Endothelial cell of hepatic sinusoid (primary cell): ENCODE data around the gene CCDC85C.

Experiments
- in situ Hi-C: cut with HindIII; loops from 2 replicates; pipeline ENCODE4 v1.10.0; 2017; ENCODE audit warnings: low sequenced_read_pairs

The CCDC85C gene

DNA sequence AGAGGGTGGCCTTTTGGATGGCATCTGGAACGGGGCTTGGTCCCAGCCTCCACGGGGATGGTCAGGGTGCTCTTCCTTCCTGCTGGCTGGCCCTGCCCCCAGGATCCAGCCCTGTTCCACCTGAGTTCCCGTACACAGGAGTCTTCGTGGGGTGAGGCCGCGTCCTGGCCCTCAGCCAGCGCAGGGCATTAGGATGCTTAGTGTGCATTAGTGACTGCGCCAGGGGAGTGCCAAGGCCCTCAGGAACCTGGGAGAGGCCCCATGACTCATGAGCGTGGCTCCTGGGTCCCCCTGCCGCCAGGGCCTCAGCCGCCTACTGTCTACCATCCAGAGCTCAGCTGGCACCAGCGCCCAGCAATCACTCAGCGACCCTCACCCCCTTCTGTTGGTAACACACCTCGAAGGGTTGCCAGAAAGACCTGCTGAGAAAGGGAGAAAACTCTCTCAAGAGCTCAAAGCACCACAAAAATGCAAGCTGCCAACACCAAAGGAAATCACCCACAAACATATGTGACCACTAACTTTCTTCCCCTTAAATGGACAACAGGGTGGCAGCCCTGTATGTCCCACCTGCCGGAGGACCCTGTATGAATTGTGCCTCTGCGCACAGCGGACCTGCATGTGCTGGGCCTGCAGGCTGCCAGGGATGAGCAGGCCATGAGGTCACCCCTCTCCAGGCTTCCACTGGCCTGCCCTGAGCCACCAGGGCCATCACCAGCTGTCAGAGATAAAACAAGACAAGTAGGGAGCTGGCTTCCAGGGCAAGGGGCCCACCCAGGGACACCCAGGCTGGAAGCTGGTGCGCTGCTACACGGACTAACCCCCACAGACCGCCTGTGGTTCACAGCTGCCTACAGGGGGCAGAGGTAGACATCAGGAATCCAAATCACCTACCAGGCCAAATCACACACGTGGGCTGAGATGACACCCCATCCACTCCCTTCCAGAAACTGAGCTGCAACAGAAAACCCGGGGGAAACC lies 28.7 kb downstream of the CCDC85C start:
- in situ Hi-C loops, result no loop called here

DNA sequence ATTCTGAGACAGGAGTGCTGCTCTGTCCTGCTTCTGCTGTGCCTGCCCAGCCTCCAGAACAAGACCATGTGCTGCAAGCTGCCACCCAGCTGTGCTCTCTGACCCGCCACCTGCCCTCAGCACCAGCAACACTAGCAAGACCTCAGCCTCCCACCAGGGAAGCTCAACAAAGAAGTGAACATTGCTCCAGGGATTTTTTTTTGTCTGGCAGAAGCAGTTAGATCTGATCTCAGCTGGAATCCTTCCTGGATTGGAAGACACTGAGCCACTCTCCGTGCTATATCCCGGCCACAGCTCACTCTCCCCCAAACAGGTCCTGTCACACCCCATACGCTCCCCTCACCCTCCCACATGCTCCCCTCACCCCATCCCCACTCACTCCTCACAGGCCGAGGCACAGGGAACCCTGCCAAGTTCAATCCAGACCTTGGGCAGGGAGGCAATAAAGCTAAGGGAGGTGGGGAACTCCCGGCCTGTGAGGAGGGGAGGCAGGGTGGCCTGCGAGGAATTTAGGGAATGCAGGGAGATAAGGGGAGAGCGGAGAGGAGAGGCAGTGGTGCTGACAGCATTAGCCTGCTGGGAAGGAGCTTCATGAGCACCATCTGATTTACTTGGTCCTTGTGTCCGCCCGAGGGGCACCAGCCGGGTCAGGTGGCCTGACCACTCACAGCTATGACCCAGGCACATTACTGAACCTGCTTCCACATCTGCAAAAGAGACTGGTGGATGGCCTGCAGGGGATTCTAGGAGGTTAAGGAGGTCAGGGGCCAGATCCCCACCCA lies 29.7 kb downstream of the CCDC85C start:
- in situ Hi-C loops, result no loop called here

DNA sequence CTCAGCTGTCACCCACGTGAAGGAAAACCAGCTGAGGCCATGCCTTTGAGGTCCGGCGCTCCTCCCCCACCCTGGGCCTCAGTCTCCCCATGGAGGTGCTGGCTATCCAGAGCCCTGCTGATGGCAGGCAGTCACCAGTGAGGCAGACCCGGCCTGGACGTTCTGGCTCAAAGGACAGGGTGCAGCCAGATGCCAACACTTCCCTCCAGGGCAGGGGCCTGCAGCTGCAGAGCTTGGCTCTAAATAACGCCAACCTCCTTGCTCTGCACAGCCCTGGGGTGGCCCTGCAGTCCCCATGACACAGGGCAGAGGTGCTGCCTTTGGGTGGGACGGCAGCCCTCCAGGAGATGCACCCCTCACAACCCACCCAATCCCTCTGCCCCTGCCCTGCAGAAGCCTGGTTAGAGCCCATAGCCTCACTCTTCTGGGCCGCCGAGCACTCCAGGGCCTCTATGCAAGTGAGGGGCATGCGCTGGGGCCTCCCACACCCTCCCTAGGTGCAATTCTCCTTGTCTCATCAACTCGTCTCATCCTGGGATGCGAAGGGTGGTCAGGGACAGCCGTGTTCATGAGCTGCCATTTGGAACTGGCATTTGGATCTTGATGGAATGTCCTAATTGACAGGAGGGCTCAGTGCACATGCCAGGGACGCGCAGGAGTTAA lies 30.4 kb downstream of the CCDC85C start:
- in situ Hi-C loops, result no loop called here

DNA sequence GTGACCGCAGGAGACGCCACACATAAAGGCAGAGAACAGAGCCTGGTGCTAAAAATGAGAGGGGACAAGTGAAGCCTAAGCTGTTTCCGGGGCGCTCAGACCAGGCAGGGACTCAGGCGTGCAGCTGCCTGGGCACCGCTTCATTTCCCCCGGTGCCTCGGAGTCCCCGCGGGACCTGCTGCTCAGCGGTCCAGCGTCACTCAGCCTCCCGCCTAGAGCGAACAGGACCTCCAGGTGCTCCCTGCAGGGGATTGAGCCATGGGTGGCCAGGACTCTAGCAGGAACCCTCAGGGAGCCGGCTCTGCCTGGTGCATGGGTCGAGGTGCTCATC lies 31.0 kb downstream of the CCDC85C start:
- in situ Hi-C loops, result no loop called here

DNA sequence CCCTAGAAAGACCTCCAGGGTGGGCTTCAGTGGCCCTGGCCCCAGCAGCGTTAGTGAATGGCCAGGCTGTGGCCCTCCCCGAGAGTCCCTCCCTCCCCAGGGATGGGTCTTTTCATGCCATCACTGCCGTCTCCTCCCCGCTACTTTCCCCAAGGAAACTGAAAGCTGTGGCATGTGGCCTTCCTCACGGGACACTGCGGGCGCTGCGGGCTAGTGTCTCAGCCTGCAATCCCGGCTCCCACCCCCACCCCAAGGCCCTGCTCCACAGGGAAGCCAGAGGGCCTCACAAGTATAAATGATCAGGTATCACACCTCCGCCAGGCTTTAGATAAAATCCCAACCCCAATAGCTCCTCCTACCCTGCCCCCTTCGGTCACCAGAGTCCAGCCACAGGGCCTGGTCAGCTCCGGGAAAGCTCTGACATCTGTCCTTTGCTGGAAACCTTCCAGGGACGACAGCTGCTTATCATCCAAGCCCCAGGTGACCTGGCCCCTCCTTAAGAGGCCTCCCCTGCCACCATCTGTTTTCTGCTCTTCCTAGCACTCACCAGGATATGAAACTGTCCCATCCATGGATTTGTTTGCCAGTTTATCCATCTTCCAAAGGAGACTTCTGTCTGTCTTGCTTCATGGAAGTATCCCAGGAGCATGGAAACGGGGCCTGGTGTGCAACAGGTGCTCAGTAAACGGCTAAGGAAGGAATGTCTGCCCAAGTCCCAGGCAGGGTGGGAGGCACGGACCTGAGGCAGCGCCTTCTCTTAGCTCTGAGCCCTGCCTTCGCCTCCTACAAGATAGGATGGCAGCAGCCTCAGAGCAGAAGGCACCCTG lies 31.6 kb downstream of the CCDC85C start:
- in situ Hi-C loops, result no loop called here

DNA sequence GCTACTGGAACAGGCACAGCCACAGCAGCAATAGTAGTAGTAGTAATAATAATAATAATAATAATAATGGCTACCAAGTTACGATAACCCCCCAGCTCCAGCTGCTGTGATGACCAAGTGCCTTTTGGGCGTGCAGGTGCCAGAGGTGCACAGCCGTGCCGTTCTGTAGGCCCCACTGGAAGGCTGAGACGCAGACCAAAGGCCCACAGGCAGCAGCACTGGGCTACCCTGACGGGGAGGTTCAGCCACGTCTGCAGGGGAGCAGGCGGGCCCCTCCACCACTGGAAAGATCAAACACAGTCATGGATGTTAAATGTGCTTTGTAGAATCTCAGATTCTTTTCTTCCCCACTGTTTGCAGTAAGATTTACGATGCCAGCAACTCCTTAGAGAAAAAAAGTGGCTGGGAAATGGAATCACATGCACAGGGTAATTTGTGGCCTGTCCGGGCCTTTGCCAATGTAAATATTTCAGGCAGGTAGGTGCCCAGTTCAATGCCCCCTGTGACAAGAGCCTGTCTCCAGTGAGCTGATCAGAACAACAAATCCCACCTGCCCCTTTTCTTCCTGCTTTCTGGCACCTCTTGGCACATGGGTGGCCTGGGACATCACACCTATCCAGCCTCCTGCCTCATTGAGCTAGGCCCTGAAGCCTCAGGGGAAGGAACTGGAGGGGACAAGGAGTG lies 32.6 kb downstream of the CCDC85C start:
- in situ Hi-C loops, result no loop called here

DNA sequence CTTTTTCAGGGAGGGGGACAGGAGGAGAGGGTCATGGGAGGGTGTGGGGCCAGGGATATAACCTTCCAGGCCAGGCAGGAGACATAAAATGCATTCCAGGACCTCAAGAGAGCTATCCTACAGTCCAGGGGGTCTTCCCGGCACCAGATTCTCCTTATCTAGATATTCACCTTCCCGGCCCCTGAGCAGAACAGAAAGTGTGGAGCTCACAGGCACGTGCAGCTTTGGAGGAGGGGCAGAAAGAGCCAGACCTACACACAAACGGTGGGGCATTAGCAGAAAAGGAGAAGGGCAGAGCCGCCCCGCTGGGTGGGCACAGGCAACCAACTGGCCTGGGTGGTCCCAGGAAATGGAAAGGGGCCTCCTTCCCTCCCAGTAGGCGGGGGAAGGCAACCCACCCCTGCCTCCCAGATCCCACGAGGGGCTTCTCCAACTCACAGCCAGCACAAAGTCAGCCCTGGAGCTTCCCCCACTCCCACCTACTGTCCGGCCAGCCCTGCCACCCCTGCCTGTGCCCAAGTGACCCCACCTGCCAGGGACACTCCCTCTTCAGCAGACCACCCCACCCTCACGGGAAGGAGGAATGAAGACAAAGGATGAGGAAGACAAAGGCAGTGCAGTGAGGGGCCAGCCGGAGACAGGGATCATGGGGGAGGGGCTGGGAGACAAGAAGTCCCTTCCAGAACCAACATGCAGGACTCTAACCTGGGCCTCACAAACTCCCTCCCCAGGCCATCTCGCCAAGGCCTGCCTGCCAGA lies 33.3 kb downstream of the CCDC85C start:
- in situ Hi-C loops, result no loop called here

DNA sequence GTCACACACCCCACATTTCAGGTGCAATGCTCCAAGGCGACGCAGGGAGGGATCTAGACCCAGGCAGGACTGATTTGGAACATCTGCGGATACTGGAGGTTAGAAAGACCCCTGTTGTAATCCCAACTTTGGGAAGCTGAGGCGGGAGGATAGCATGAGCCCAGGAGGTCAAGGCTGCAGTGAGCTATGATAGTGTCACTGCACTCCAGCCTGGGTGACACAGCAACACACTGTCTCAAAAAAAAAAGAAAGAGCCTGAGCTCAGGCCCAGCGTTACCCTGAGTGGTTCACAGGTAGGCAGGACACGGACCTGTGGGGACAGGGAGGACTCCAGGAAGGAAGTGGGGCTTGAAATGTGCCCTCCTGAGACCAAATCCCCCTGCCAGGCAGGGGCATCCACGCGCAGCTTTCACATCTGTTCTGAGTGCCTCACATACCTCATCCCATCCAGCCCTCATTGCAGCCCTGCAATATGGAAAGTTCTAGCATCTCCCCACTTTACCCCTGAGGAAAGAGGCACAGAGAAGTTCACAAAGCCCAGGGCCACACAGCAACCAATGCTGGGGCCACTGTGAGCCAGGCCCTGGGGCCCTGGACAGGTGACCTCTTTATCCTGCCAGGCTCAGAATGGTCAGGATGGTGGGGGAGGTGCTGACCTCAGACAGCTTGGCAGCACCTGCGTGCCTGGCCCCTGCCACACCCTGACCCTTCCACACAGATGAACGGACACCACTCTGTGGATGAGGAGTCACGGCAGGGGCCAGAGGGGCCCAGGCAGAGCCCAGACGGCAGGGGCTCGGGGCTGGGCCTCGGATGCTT lies 34.1 kb downstream of the CCDC85C start:
- in situ Hi-C loops, result no loop called here

DNA sequence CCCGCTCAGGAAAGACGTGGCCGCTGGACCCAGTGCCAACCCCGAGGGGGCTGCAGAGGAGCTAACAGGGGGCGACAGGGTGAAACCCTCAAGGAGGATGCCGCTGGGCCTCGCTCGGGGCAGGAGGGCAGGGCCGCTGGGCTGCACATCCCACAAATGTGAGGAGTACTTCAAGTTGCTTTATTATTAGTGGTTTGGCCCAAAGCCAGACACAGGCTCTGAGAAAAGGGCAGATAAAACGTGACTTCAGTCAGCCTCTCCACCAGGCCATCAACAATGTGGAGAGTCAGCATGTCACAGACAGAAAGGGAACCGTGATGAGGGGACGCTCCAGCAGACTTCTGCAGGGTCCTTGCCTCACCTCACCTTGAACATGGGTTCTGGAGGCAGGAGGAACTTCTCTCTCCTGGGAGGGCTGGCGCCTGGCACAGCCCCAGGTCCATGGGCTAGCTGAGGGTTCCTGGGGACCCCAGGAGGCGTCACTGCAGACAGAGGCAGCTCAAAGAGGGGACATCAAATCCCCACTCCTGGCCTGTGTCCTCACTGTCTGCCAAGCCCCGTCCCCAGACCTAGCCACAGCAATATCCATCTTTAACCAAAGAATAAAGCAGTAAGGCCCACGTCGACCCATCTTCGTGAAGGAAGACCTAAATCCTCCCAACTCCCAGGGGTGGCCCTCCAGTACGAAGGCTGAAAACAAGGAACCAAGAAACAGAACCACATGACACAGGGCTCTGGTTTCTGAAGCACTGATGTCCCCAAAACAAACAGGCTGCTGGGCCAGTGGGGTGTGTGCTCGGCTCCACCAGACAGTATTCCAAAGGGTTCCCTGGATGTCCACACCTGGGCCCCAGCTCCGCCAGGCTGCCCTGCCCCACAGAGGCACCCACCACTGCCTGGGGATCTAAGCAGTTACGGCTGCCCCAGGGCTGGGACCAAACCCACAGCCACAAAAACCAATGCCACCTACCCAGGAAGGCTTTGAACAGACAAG lies 35.1 kb downstream of the CCDC85C start:
- in situ Hi-C loops, result no loop called here

DNA sequence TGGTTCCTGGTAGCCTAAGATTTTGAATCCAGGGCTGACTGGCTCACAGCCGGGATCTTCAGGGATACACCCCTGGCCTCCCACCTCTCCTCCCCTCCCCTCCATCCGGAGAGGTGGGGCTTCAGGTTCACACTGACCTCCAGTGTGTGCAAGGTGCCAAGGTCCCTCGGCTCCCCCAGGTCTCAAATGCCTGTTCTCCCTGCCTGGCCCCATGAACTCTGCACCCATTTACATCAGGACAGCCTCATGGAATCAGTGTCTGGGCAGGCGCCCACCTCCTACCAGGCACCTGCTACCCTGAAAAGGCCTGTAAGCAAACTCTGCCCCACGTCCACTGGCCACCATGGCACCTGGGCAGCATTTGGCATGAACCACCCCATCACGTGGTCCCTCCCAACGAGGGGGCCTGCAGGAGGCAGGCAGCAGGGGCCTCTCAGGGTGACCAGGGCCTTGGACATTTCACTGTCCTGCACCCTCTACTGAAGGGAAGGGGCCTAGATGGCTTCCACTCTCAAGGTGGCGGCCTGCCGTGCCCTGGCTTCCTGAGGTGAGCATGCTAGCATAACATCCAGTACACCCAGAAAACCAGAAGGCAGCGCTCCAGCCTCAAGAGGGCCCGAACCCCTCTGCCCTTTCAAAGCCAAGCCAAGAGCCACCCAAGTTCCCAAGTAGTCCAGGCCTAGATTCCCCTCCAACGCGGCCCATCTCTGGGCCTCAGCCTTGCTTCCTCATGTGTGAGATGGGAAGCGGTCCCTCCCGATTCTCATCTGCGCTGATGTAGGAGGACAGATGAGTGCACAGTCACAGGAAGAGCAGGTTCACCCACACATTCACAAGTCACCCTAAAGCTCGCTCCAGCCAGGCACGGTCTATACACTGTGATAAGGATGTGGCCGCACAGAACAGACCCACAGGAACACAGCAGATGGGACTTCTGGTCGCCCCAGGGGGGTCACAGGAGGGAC lies 37.3 kb downstream of the CCDC85C start:
- in situ Hi-C loops, result no loop called here

DNA sequence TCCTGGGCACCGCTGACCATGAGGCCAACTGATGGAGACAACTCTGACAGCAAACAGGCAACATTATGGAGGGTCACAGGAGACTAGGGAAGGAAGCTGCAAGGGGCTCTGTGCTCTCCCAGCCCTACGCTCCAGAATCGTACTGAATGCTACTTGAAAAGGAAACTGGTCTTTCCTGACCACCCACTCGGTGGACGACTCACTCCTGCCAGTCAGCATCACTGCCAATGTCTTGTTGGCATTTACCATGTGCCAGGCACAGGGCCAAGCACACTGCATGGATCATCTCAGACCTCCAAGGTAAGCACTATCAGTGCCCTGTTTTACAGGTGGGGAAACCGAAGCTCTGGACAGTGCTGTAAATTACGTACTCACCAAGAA lies 38.0 kb downstream of the CCDC85C start:
- in situ Hi-C loops, result no loop called here

DNA sequence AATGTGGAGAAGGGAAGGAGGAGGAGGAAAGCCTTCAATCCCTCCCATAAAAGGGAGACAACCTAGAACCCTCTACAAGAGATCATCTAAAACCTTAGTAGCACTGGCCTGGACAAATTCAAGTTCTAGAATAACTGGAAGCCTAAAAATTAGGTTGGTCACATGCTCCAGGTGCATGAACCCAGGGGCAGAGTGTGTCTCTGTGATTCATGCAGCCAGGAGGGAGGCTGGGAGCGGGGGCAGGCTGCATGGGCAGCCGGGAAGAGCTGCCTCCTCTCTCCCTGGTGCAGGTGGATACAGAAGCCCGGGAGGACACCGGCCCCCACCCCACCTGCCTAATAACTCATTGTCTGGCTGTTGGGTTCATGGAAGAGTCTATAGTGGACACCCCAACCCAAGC lies 38.6 kb downstream of the CCDC85C start:
- in situ Hi-C loops, result no loop called here

DNA sequence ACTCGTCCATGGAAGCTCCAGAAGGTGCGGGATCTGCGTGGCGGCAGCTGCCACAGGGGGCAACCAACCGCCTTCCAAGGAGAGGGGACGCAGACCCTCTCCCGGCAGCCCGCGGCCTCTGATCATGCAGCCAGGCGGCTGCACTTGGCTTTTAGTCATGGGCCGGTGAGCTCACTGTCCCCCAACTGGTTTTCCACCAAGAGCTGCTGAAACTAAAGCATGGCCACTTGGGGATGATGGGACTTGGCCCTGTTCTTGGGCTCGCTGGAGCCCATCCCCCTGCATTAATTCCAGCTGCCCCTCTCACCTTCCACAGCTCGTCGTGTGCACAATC lies 39.1 kb downstream of the CCDC85C start:
- in situ Hi-C loops, result no loop called here

DNA sequence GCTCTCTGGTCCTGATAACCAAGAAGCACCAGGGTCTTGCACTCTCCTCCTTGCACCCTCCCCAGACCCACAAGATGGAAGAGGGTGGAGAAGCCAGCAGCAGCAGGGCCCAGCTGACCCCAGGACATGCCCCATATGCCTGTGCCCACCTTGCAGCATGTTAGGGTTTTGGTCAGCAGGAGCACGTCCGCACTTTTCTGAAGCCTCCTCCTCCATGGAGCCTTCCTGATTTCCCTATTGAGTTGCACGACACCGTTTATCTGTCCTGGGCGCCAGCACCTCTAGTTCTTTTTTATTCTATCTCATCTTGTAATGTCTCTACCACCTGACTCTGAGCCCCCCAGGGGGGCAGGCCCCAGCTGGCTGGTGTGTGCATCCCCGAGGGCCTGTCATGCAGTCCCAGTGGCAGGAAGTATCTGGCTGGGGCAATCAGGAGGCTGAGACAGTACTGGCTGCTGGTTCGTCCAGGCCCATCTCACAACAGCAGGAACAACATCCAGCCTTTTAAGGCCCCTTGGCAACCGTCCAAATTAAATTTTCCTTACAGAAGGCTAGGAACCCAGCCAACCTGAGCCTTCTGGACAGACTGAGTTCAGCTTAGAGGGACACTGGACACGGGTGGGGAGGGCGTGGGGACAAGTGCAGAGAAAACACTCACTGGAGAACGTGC lies 39.6 kb downstream of the CCDC85C start:
- in situ Hi-C loops, result no loop called here

DNA sequence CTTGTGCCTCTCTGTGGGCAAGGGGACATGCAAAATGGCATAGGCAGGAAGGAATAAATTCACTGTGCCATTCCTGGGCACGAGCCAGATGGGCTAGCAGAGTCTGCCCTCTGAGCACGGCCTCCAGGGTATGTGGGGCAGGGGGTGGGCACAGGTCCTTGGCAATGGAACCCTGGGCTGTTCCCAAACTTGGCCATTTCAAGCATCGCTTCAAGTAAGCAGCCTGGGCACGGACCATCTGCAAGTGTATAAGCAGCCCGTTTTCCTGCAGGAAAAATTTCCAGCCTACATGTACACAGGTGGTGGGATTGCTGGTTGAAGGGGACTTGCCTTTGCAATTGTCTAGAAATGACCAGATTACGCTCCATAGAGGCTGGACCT lies 40.3 kb downstream of the CCDC85C start:
- in situ Hi-C loops, result no loop called here
